K562 (cell line): Measurements from ENCODE around the gene GGT5.

Experiments used
- BHLHE40 ChIP-seq: IDR thresholded peaks from 2 replicates; pipeline ENCODE4 v1.6.1; 2011; ENCODE audit warnings: low read length, improper control_type of control experiment
- BRF2 ChIP-seq: IDR thresholded peaks from 3 replicates; pipeline ENCODE4 v1.6.1; 2011; ENCODE audit warnings: borderline replicate concordance, mild to moderate bottlenecking; ENCODE audit not compliant: insufficient read length, insufficient read depth

GRCh38 chr22:24236656-24237055, 8.2 kb downstream of the GGT5 start:
- no peak for TF ChIP-seq BRF2
- no peak for TF ChIP-seq BHLHE40
